AG04449 (cell line): Measurements from ENCODE around the gene REXO4.

ENCODE experiments used
- CTCF ChIA-PET: fragments of 350-600 bp; formaldehyde crosslinking; extraction: SDS; loops from one replicate; lab custom pipeline; 2021; ENCODE audit warnings: antibody characterized with exemption; lab: Yijun Ruan, JAX
- POLR2A ChIA-PET: fragments of 400-600, 350-600 bp; formaldehyde crosslinking; extraction: SDS; loops from one replicate; lab custom pipeline; 2020; ENCODE audit warnings: antibody characterized with exemption, inconsistent platforms; lab: Yijun Ruan, JAX
- DNase-seq: peaks from one replicate; pipeline ENCODE4 v3.0.0-alpha.2; 2010; ENCODE audit warnings: low read depth, low spot score
- H3K4me3 ChIP-seq: 2 replicates; pipeline ENCODE4 v1.5.1; 2011; ENCODE audit warnings: low read depth, mild to moderate bottlenecking, control low read depth, low read length
- CTCF ChIP-seq: IDR thresholded peaks from one replicate; pipeline ENCODE4 v1.5.1; 2011; ENCODE audit warnings: mild to moderate bottlenecking, moderate library complexity, low read length, control low read depth, inconsistent platforms; ENCODE audit not compliant: insufficient read depth; ENCODE audit errors: missing control alignments

REXO4 gene

GRCh38 chr9:133463234-133463863 is 45.5 kb upstream of the REXO4 start:
- no peak overlapping the region for H3K4me3 ChIP-seq
- TF ChIP-seq CTCF: no peak
- ChIA-PET POLR2A (no interaction called here), CTCF (interaction anchor here (1.1 to 1.4 kb wide), 2 partner anchors 15 to 23 kb away, joined by 3 to 5 read pairs; no protein-coding TSS in a partner anchor)
- no peak for DNase-seq

GRCh38 chr9:133461975-133462374 is 44.2 kb upstream of the REXO4 start:
- CTCF ChIA-PET: interaction anchor here (1.4 to 2.6 kb wide), 3 partner anchors 16 to 23 kb away, joined by 4 to 7 read pairs (median 5); partner anchors contain the start of gene SLC2A6
- TF ChIP-seq CTCF: no peak
- no peak for DNase-seq

GRCh38 chr9:133460405-133461175 is 42.8 kb upstream of the REXO4 start:
- TF ChIP-seq CTCF: no peak
- ChIA-PET CTCF (interaction anchor here (1.2 to 2.6 kb wide), 3 partner anchors 9 to 24 kb away, joined by 3 to 7 read pairs (median 4); partner anchors contain the start of gene SLC2A6), POLR2A (no interaction called here)
- peak overlapping the region; percentile 90 for H3K4me3 ChIP-seq
- no peak for DNase-seq

More at GRCh38 chr9:133461975-133462374, 44.2 kb upstream of the REXO4 start:
- POLR2A ChIA-PET: no interaction called here
- no peak overlapping the region for H3K4me3 ChIP-seq

- peak within 1 kb of the TSS; percentile 90 for H3K4me3 ChIP-seq
- CTCF ChIA-PET: interaction anchor here (0.8 to 2.6 kb wide), 4 partner anchors 10 to 274 kb away, joined by 3 to 7 read pairs (median 4); no protein-coding TSS in a partner anchor
- peak; percentile 34 for DNase-seq
- no peak for TF ChIP-seq CTCF
- POLR2A ChIA-PET: interaction anchor here (1.0 to 1.2 kb wide), 3 partner anchors 19 to 112 kb away, joined by 4 to 6 read pairs (median 4); partner anchors contain the start of genes MED22, RPL7A and SLC2A6
Measured at GRCh38 chr9:133459476-133460404, 41.9 kb upstream of the REXO4 start, which contains the start of gene CACFD1. TSS of gene CACFD1 (plus strand) at chr9:133459978. CDS start at chr9:133460067, 89 bp downstream.

- POLR2A ChIA-PET: interaction anchor here (1.0 to 1.2 kb wide), 3 partner anchors 20 to 111 kb away, joined by 4 to 6 read pairs (median 4); partner anchors contain the start of genes MED22, RPL7A and SLC2A6
- CTCF ChIA-PET: interaction anchor here (0.8 to 1.2 kb wide), 4 partner anchors 11 to 273 kb away, joined by 3 to 4 read pairs (median 3); no protein-coding TSS in a partner anchor
- no peak for DNase-seq
- peak overlapping the region; percentile 90 for H3K4me3 ChIP-seq
- no peak for TF ChIP-seq CTCF
Measured at GRCh38 chr9:133458643-133459312, 41.0 kb upstream of the REXO4 start.
